ENCODE measurements around the gene SLC4A11.

Gene SLC4A11

DNA sequence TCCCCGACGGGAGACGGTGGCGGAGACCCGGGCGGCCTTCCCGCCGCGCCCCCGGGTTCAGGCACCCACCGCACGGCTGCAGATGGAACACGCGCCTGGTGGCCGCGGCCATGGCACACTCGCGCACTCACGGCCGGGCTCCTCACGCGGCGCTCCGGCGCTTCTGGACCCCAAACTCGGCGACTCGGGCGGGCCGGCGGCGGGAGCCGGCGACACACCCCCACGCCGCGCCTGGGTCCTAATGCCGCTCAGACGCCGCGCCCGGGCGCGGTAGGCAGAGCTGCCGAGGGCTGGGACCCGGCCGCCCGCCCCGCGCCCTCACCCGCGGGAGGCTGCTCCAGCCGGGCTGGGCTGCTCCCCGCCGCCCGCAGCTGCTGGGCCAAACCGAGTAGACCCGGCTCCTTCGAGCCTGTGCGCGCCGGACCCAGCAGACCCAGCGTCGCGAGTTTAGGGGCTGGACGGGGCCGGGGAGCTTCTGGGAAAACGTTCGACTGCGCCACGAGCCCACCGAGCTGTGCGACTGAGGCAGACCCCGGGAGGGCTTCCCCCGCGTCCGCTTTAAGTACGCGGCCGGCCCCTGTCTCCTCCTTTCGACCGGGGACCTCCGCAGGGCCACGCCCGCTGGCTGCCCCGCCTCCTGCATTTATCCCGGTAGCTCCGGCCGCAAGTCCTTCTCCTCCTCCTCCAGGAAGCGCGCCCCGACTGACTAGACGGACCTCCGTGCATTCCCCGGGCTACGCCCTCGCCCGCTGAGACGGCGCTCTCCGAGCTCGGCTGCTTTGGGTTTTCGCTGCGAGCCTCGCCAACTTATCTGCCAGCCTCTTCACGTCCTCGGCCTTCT is at the start of gene SLC4A11:
SLC4A11 (minus strand) TSS at position 165 of the 841 bp plus-strand sequence; CDS start at position 112, 53 bp downstream.
- DNase-seq = no peak

DNA sequence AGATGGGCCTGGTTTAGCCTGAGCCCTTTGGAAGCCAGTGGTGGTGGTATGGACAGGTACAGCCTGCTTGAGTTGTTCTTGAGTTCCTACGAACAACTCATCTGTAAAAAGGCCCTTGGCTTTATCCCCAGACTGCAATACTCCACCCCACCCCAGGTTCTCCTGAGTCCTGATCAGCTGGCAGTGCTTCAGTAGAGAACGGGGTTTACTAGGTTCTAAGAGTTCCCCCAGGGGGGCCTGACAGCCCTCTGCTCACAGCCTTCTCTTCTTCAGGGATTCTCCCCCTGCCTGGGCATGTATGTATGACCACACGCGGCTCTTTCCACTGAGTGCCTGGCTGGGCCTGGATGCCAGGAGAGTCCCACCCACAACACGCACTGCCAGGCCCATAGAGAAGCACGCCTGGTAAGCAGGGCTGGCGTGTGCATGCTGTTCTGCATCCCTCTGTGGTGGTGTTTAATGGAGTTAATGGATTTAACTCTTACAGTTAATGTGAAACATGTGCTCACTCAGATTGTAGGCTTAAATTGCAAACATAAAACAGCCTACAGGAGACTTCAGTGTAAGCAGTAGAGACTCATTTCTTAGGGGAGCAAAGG is 44.3 kb upstream of the SLC4A11 start:
- DNase-seq = no peak

DNA sequence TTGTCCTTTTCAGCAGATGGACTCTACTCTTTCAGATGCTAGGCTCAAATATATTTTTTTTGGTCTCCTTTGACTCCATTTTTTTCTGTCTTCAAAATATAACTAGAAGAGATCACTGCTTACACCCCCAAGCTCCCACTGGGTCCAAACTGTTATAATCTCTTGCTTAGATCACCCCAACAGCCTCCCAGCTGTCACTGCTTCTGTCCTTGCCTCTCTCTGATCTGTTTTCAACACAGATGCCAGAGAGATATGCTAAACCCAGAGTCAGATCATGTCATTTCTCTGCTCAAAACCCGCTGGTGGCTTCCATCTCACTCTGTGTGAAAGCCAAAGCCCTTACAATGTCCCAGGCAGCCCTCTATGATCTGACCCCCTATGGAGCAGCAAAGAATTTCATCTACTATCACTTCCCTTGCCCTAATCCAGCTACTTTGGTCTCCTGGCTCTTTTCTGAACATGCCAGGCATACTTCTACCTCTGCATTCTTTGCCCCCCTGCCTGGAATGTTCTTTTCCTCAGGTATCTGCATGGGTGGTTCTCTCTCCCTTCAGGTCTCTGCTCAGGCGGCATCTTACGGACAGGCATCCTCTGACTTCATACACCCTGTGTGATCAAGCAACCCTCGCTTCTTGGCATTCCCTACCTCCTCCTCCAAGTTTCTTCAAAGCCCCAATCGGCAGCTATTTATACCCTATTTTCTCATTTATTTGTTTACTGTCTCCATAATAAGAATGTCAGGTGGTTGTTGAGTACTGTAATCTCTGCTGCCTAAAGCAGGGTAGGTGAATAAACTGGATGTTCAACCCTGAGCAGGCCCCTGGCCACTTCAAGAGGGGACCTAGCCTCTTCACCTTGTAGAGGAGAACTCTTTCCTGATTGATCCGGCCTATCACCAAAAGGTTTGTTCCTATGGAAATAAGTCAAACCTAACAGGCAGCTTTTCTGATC is 43.6 kb upstream of the SLC4A11 start:
- DNase-seq = no peak

DNA sequence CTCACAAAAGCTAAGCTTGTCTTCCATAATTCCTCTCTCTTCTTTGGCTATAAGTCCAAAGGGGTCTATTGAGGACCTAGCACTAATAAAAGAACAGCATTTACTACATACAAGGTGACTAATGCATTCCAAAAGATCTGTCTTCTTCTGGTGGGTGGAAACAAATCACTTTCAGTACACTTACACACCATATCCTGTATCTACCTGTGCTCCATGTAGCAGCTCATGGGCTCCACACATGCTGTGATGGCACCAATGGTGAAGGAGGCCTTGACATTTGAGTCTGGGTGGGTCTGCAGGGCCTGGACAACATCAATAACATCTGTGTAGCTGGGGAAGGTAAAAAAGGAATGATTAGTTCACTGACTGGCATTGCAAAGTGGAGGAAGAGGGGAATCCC is 42.4 kb upstream of the SLC4A11 start:
- no peak for DNase-seq

DNA sequence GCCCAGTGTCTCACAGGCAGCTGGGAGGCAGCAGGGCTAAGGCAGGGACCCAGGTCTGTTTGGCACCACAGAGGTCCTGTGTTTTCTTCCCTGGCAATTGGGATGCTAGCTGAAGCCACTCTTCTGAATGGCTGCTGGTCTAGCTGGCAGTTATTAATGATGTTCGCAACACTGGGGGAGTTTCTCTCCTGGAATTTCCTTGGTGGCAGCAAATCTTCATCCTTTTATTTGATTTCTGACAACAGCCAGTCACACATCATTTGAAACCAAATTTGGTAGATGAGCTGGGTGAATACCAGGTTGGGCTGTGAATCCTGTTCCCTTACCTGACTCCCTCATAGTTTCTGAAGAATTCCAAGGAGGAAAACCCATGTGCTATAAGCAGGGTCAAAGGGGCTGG is 40.8 kb upstream of the SLC4A11 start:
- DNase-seq = no peak

DNA sequence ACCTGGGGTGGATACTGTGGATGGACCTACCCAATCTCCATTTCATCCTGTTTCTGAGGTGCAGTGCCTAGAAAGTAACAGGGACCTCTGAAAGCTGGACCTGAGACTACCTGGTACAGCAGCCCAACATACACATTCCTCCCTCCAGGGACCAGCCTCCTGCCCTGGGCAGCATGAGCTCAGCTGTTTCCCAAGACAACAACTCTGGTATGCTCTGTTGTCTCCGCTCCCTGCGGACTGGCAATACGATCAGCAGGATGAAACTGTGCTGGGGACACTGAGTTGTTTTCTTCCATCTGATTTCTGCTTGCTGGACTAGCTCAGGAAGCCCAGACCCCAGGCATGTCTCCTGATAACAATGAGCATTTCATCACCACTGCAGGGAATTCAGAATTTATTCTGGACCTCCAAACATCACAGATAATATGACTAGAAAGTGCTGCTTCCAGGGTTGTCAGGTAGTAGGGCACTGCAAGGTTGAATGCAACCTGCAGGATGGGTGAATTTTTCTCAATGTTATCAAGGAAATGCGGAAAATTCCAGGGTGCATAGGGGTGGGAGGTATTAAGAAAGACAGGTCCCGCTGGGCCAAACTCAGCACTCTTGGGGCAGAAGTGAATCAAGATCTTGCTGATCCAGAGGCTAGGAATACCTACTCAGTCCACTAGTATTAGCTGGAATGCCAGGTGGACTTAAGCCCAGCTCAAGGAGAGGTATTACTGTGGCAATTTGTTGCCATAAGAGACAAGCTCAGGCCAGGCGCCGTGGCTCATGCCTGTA is 38.9 kb upstream of the SLC4A11 start:
- DNase-seq = no peak

DNA sequence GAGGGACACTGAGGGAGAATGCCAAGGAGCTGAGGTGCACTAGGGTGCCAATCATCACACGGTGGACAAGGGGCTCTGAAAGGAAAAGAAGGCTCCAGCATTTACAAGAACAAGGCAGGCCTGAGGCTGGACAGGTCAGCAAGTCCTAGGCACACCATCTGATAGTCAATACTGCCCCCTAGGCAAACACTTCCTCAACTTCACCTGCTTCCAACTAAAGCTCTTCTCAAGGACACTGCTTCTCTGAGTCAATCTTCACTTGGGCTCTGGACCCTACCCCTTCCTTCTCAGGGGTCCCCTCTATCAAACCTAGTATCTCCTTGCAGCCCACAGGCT is 37.7 kb upstream of the SLC4A11 start:
- DNase-seq = no peak

DNA sequence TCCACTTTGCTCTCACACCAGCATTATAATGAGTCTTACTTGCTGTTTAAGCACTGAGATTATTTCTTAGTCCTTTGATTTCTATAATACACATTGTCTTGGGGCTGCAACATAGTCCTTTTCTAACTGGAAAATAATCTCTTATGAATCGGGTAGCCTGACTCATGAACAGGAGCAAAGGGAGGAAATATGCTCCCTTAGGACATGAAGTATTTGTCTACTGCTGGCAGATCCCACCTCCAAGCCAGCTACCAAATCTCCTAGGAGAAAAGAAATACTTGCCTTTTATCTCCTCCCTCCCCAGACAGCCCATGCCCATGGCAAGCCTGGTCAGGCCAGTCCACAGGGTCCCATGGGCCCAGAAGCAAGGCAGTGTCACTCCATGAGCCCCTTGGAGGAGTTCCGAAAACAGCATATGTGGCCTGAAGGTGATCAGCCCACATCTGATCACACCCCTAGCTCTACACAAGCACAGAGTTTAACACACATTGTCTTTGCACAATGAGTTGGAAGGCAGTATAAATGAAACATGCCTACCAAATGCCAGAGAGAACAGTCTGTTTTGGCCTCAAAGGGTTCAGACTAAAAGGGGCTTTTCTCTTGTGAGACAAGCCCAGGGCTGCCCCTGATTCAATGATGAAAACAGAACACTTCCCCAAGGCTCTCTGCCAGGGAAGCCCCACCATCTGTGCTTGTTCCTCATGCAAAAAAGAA is 37.1 kb upstream of the SLC4A11 start:
- no peak for DNase-seq

DNA sequence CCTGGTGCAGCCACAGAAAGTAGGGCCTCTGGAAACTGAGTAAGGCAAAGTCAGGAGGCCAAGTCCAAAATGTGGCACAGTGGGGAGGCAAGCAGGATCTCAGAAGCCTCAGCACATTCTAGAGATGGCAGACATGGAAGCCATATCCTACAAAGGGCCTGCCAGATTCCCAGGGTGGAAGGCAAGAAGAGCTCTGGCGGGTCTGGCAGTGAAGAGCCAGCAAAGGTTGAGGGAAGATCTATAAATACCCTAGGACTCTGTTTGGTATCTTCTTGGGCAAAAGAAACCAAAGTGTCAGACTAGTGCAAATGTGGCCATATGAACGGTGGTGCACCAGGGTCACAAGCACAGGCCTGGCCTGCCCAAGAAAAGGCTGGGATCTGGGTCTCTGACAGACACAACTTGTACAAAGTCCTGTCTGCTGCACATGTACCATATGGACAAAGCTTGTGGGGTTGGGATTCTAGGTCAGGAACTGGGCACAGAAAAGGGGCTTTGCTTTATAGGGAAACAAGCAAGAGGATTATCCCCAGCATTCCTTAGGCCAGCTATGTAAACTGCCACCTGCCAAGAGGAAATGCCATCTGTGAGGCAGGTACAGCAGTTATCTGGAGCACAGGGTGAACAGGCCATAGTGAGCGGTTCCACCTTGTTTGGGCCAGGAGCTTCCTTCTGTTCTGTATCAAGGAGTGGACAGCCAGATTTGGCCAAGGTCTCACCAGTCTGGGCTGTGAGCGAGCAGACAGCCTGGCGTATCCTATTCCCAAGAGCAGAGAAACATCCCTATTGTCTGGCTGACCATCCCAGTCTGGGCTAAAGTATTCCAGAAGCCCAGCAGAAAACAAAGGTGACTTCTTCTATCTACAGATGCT is 36.3 kb upstream of the SLC4A11 start:
- DNase-seq = no peak

DNA sequence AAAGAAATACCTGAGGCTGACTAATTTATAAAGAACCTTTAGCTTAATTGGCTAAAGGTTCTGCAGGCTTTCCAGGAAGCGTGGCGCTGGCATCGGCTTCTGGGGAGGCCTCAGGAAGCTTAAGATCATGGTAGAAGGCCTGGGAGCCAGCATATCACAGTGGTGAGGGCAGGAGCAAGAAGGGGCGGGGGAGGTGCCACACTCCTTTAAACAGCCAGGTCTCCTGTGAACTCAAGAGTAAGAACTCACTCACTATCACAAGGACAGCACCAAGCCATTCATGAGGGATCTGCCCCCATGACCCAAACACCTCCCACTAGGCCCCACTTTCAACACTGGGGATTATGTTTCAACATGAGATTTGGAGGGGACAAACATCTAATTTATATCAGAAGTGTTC is 34.4 kb upstream of the SLC4A11 start:
- DNase-seq = no peak

DNA sequence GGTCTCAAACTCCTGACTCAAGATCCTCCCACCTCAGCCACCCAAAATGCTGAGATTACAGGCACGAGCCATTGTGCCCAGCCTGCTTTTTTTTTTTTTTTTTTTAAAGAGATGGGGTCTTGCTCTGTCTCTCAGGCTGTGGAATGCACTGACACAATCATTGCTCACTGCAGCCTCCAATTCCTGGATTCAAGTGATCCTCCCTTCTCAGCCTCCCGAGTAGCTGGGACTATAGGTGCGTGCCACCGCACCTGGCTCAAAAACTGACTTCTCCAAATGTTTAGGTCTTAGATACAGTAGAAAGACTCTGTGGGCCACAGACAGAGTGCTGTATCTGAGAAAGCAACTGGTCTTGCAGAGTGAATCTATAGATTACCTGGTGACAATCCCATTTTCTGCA is 31.1 kb upstream of the SLC4A11 start:
- DNase-seq = no peak

DNA sequence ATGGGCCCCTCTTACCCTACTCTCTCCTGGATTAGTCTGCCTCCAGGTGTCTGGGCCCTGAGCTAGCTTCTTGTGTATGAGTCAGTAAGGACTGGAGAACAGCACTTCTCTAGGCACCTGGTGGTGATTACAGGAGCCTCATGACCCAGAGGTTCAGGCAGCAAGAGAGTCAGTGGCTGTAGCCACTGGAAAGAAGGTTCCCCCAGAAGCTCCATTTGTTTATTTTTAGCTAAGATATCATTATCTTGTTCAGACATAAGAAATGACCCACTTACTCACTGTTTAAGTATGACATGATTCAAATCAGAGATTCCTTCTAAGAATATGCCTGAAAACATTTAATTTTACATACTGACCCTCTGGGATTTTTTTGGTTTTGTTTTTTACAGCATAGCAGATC is 23.6 kb upstream of the SLC4A11 start:
- DNase-seq = no peak

DNA sequence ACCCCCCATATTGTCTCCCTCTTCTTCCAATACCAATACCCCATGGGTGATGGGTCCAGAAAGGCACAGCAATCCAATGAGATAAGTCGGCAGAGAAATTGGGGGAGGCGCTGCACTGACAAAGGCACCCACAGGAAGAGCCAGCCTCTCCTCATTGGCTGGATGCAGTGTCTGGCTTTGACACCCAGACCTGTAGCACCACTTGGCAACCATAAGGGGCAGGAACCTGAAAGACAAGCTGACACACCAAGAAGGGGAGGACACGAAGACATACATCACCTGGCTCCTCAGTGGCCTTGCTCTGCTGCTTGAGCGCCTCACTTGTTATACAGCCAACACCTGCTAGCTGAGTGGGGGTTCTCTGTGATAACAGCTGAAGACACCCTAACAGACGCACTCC is 19.4 kb upstream of the SLC4A11 start:
- DNase-seq = no peak

DNA sequence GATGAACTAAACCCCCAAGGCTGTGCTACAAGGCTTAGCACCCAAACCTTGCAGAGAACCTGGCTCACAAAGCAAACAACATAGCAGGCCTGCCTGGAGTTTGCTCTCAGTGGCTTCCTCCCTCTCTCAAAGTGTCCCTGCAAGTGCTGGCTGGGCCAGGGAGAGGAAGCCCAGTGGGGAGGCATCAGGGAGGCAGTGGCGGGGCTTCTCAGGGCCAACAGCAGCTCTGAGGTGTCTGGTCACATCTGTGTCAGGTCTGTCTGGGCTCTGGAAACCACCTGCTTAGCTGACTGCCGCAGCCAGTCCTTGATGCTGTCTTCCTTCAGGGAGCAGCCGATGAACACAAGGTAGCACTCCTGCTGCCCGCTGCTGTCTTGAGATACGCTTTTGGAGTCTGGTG is 16.7 kb upstream of the SLC4A11 start:
- no peak for DNase-seq

DNA sequence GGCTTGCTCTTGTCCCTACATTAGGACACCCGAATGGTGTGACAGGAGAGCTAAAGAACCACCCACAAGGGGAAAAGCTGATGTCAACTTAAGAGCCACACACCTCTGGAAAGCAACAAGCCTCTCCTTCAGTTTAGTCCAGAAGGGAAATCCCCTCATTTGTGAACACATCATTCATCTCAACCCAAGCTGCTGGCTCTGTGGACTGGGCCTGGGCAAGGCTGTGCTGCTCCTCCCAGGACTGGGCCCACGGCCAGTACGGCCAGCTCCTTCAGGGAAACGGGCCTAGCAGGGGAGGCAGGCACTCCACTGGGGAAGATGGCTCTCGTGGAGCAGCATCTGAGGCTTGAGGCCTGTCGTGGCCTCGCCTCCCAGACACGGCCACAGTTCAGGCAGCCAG is 12.8 kb upstream of the SLC4A11 start:
- no peak for DNase-seq

DNA sequence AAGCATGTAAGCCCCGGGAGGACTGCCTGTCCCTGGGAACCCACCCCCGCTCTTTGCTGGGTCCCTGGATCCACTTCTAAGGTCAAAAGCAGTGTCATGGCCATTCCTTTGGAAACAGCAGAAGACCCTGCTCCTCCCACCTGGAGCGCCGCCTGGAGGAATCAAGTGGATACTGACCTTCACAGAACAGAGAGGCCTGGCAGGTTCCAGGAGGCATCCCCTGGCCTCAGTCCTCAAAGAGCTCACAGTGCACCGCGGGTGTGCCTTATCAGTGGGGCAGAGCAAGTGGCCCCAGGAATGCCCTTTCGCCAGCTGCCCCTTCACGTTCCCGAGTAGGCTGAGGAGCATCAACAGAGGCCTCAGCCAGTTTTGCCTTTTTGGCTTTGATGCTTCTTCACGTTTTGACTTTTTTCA is 11.1 kb upstream of the SLC4A11 start:
- no peak for DNase-seq

DNA sequence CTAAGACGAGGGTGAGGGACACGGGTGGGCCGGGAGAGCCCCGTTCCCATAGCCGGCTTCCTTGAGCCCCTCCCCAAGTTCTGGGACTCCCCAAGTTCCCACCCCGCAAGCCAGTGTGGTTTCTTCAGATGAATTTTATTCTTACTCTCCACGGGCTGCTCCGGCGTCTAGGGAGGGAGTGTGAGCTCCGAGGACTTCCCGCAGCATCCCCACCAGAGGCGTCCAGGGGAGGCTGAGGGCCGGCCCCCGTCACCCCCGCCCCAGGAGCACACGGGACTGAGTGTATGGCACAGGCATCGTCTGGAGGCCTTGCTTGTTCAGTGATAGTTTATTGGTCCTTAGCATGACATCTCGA is 10.0 kb upstream of the SLC4A11 start:
- DNase-seq = no peak

DNA sequence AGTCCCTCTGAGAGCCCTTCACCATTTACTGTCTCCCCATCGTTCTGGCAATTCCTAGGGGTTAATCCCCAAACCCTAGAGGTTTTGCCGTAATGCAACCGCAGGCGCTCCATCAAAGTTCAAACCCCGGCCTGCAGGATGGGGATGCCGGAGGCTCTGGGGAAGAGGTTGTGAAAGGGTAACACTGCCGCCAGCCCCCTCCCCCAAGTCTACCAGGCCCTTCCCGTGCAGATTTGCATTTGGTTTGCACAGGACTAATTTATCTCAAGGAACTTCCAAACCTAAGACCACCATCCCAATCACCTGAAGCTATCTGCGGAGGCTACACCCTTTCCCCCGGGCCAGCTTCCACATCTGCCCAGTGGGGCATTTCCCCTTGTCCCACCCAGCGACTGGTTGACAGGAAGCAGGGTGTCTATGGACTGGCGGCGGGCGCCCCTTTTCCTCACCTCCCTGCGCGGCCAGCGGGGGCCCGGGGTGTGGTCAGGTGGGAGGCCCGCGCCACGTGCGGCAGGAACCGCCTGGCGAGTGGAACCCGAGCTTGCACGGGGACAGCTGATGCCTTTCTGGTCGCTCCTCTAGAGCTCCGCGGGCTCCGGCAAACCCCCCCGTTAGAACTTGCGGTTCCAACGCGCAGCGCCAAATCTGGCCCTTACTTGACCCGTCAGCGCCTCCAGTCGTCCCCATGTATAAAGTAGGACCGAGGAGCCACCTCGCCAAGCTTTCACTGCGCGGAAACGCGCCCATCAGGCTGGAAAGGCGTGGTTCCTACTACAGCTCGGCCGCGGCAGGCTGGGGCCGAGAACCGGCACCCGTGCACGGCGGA is 9.4 kb upstream of the SLC4A11 start:
- DNase-seq = no peak

DNA sequence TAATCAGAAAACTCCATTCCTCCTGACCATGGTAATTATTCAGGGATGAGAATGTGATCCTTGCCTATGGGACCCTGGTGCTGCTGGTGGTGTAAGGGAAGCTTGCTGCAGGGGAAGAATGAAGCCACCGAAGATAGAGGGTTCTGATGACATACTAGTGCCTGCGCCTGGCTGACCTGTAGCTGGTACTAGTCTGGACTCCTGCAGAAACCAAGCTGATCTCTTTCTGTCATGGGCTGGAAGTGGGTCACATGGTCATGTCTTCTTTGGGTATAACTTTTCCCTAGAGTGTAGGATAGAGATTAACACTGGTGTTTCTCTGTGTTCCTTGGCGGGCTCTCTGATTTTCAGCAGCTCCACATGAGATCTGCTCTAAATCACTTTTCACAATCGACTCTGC is 8.6 kb upstream of the SLC4A11 start:
- DNase-seq = no peak

DNA sequence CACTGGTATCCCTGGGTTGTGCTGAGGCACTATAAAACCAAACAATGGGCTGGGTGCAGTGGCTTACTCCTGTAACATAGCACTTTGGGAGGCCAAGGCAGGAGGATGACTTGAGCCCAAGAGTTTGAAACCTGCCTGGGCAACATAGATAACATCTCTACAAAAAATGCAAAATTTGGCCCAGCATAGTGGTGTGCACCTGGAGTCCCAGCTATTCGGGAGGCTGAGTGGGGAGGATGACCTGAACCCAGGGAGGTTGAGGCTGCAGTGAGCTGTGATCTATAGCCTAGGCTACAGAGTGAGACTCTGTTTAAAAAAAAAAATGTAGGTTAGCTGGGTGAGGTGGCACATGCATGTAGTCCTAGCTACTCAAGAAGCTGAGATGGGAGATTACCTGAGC is 7.7 kb upstream of the SLC4A11 start:
- DNase-seq = no peak
